GM19452 (cell line): ENCODE results near the gene MYPN.
"Not testable (repeated sequence)": the region's sequence is repeated elsewhere in the genome, so short reads cannot be mapped to it uniquely, and the experiment has no call there.

Source experiments
- ATAC-seq: cut with Tn5 transposase; IDR thresholded peaks from one replicate; pipeline ENCODE4 v1.9.1; 2021; ENCODE audit not compliant: unreplicated experiment

The MYPN gene

GRCh38 chr10:68109331-68109730 lies at the start of gene MYPN:
TSS of gene MYPN (plus strand) at chr10:68109488. CDS start at chr10:68121439, 11,951 bp downstream.
- no peak for ATAC-seq

- no peak for ATAC-seq
Observed at GRCh38 chr10:68067029-68067428, 42.3 kb upstream of the MYPN start.

- no peak for ATAC-seq
Observed at GRCh38 chr10:68067508-68067907, 41.8 kb upstream of the MYPN start.

GRCh38 chr10:68073631-68074030 lies 35.7 kb upstream of the MYPN start:
- no peak for ATAC-seq

GRCh38 chr10:68074031-68074774 lies 35.1 kb upstream of the MYPN start:
- ATAC-seq, result peak; percentile 28

GRCh38 chr10:68074775-68075549 lies 34.3 kb upstream of the MYPN start, which contains the start of gene HERC4:
TSS of gene HERC4 (minus strand) at chr10:68075283. CDS start at chr10:68073108, 2,175 bp downstream.
- ATAC-seq, result peak; percentile 89

- no peak for ATAC-seq
Observed at GRCh38 chr10:68075550-68076004, 33.7 kb upstream of the MYPN start.

GRCh38 chr10:68076081-68076480 lies 33.2 kb upstream of the MYPN start:
- not testable (repeated sequence) for ATAC-seq

GRCh38 chr10:68077026-68077425 lies 32.3 kb upstream of the MYPN start:
- no peak for ATAC-seq

- no peak for ATAC-seq
Observed at GRCh38 chr10:68079434-68079833, 29.9 kb upstream of the MYPN start.

- no peak for ATAC-seq
Observed at GRCh38 chr10:68080853-68081431, 28.3 kb upstream of the MYPN start.

GRCh38 chr10:68081916-68082315 lies 27.4 kb upstream of the MYPN start:
- ATAC-seq, result no peak

- ATAC-seq, result no peak
Observed at GRCh38 chr10:68082872-68083271, 26.4 kb upstream of the MYPN start.

GRCh38 chr10:68083953-68084352 lies 25.3 kb upstream of the MYPN start:
- no peak for ATAC-seq

GRCh38 chr10:68084469-68084868 lies 24.8 kb upstream of the MYPN start:
- no peak for ATAC-seq

- ATAC-seq, result no peak
Observed at GRCh38 chr10:68086011-68086410, 23.3 kb upstream of the MYPN start.

- ATAC-seq, result no peak
Observed at GRCh38 chr10:68086910-68087684, 22.2 kb upstream of the MYPN start.

- ATAC-seq, result no peak
Observed at GRCh38 chr10:68087685-68088401, 21.4 kb upstream of the MYPN start.

- ATAC-seq, result peak; percentile 60
Observed at GRCh38 chr10:68088740-68089139, 20.5 kb upstream of the MYPN start.

GRCh38 chr10:68090586-68090985 lies 18.7 kb upstream of the MYPN start:
- no peak for ATAC-seq
